ENCODE measurements around the gene IGF2.

IGF2 gene

DNA sequence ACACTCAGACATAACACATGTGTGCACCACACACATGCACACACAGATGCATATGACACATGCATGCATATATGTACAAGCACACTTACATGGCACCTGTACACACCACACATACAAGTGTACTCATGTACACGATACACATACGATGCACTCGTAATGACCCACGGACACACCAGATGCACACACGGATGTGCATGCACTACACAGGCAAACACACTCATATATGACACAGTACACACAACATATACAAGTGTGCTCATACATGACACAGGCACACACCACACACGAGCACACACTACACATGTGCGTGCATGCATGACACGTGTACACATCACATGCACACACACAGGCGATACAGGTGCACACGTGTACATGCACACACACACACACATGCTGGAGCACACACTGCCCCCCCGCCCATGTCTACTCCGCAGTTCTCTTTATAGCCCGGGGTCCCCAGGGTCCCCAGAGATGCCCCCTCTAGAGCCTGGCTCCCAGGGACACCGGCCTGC, 37.3 kb upstream of the IGF2 start:
- Histone ChIP-seq H3K27ac (no peak overlapping the region), H3K4me3 (ENCODE audit: low read depth, low read length) (no peak overlapping the region), H3K27me3 (ENCODE audit: control insufficient read depth, insufficient read depth, low read length) (no peaks in the 10 kb centered on the region), H3K79me2 (no peaks in the 10 kb centered on the region), H3K9me3 (ENCODE audit: control insufficient read depth, low read length) (no peaks in the 10 kb centered on the region), H3K4me2 (ENCODE audit: low read length) (no peak overlapping the region), H2AFZ (no peak overlapping the region), H3K9ac (no peak overlapping the region), H3K36me3 (ENCODE audit: control insufficient read depth, insufficient read depth, low read length) (no peaks in the 10 kb centered on the region), H3K4me1 (no peaks in the 10 kb centered on the region)
- TF ChIP-seq, protein P1, sequence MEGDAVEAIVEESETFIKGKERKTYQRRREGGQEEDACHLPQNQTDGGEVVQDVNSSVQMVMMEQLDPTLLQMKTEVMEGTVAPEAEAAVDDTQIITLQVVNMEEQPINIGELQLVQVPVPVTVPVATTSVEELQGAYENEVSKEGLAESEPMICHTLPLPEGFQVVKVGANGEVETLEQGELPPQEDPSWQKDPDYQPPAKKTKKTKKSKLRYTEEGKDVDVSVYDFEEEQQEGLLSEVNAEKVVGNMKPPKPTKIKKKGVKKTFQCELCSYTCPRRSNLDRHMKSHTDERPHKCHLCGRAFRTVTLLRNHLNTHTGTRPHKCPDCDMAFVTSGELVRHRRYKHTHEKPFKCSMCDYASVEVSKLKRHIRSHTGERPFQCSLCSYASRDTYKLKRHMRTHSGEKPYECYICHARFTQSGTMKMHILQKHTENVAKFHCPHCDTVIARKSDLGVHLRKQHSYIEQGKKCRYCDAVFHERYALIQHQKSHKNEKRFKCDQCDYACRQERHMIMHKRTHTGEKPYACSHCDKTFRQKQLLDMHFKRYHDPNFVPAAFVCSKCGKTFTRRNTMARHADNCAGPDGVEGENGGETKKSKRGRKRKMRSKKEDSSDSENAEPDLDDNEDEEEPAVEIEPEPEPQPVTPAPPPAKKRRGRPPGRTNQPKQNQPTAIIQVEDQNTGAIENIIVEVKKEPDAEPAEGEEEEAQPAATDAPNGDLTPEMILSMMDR (IDR thresholded peaks at IDR 0.05), result no peak

DNA sequence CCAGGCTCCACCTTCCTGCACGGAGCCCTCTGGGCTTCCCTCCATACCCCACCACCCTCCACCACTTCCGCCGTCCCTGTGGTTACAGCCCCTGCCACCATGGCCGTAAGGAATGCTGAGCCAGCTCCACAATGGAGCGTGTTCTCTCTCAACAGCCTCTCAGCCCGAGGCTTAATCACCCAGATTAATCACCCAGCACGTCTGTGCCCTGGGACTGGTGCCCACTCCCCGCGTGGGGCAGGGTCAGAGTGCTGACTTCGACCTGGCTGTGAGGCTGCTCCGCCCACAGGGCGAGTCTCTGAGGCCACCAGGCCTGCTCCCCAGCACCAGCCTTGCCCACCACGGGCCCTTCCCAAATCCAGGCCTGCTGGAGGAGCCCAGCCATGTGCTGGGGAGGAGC, 36.5 kb upstream of the IGF2 start:
- Histone ChIP-seq H3K27me3 (ENCODE audit: control insufficient read depth, insufficient read depth, low read length) (no peaks in the 10 kb centered on the region), H3K9me3 (ENCODE audit: control insufficient read depth, low read length) (no peaks in the 10 kb centered on the region), H3K79me2 (no peaks in the 10 kb centered on the region), H3K4me1 (no peaks in the 10 kb centered on the region), H2AFZ (no peak overlapping the region), H3K36me3 (ENCODE audit: control insufficient read depth, insufficient read depth, low read length) (no peaks in the 10 kb centered on the region), H3K9ac (no peak overlapping the region), H3K27ac (no peak overlapping the region), H3K4me2 (ENCODE audit: low read length) (no peak overlapping the region), H3K4me3 (ENCODE audit: low read depth, low read length) (no peak overlapping the region)
- TF ChIP-seq, protein P1 (IDR thresholded peaks at IDR 0.05), result no peak

DNA sequence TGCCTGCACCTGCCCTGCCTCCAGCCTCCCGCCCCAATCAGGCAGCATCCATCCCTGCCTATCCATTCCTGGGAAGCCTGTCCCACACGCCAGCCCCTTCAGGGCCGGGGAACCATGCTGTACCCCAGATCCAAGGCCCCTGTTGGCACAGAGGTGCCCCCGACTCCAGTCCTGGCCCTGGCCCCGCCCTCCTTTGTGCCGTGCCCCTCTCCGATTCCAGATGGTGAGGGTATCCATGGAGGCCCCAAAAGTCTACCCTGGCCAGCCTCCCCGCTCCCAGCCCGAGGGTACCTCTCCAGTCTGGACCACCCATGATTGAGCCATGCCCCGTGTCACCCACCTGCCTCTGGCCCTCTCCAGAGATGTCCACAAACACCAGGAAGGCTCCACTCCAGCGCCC, 35.2 kb upstream of the IGF2 start:
- Histone ChIP-seq H3K4me2 (ENCODE audit: low read length) (no peak overlapping the region), H3K4me1 (no peaks in the 10 kb centered on the region), H3K27ac (no peak overlapping the region), H3K36me3 (ENCODE audit: control insufficient read depth, insufficient read depth, low read length) (no peaks in the 10 kb centered on the region), H3K9ac (no peak overlapping the region), H3K9me3 (ENCODE audit: control insufficient read depth, low read length) (no peaks in the 10 kb centered on the region), H3K79me2 (no peaks in the 10 kb centered on the region), H3K4me3 (ENCODE audit: low read depth, low read length) (no peak overlapping the region), H3K27me3 (ENCODE audit: control insufficient read depth, insufficient read depth, low read length) (no peaks in the 10 kb centered on the region), H2AFZ (no peak overlapping the region)
- TF ChIP-seq, protein P1 (IDR thresholded peaks at IDR 0.05), result no peak

DNA sequence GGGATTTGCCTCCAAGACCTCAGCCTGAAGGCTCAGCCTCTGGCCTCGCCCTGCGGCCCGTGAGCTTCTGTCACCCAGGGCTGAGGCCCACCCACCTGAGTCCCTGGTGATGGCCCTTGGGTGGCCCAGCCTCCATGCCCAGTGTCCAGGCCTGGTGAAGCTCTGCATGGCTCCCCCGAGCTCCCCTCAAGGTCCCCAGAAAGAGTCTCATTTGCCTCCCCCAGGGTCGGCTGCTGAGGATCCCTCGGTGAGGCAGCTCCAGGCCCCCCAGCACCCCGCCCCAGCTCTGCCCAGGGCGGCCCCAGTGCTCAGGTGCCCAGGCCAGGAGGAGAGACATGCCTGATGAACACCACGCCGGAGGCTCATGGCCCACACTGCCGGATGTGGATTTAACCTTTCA, 34.6 kb upstream of the IGF2 start:
- no peak overlapping the region for H3K27ac ChIP-seq
- H3K4me3 ChIP-seq (ENCODE audit: low read depth, low read length), result no peak overlapping the region
- no peak overlapping the region for H2AFZ ChIP-seq
- no peaks in the 10 kb centered on the region for H3K36me3 ChIP-seq (ENCODE audit: control insufficient read depth, insufficient read depth, low read length)
- no peaks in the 10 kb centered on the region for H3K27me3 ChIP-seq (ENCODE audit: control insufficient read depth, insufficient read depth, low read length)
- TF ChIP-seq, protein P1 (IDR thresholded peaks at IDR 0.05), result no peak
- H3K4me2 ChIP-seq (ENCODE audit: low read length), result no peak overlapping the region
- no peak overlapping the region for H3K9ac ChIP-seq
- no peaks in the 10 kb centered on the region for H3K79me2 ChIP-seq
- H3K4me1 ChIP-seq, result no peaks in the 10 kb centered on the region
- no peaks in the 10 kb centered on the region for H3K9me3 ChIP-seq (ENCODE audit: control insufficient read depth, low read length)

DNA sequence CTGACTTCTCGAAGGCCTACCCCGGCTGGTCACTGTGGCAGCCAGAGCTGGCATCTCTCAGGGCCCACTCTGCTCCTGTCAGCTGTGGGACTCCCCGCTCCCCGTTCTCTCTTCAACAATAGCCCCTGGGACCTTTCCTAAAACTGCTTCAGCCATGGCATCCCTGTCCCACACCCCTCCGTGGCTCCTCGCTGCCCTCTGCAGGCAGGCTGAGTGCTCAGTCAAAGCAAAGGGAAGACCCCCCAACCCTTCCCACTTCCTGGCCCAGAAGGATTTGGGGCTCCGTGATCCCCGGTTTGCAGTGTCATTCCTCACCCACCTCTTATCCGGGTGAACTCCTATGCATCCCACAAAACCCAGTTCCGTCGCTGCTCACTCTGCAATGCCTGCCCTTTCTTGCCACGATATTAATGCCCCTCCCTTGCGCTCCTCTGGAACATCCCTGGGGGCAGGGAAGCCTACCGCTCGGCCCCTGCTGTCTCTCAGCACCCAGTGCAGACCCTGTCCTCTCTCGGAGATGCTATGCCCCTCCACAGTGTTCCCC, 34.0 kb upstream of the IGF2 start:
- no peaks in the 10 kb centered on the region for H3K4me1 ChIP-seq
- no peak overlapping the region for H3K27ac ChIP-seq
- no peaks in the 10 kb centered on the region for H3K36me3 ChIP-seq (ENCODE audit: control insufficient read depth, insufficient read depth, low read length)
- no peaks in the 10 kb centered on the region for H3K27me3 ChIP-seq (ENCODE audit: control insufficient read depth, insufficient read depth, low read length)
- H3K9ac ChIP-seq, result no peak overlapping the region
- H2AFZ ChIP-seq, result no peak overlapping the region
- no peaks in the 10 kb centered on the region for H3K9me3 ChIP-seq (ENCODE audit: control insufficient read depth, low read length)
- H3K79me2 ChIP-seq, result no peaks in the 10 kb centered on the region
- TF ChIP-seq, protein P1 (IDR thresholded peaks at IDR 0.05), result no peak
- no peak overlapping the region for H3K4me2 ChIP-seq (ENCODE audit: low read length)
- no peak overlapping the region for H3K4me3 ChIP-seq (ENCODE audit: low read depth, low read length)

Measured in parathyroid adenoma (tissue), 2 donors.